Right renal cortex interstitium (tissue), 3 donors: Measurements from ENCODE around the gene VSX2. TPM values are rescaled to one million over a fixed set of nuclear protein-coding genes. Genes with fewer than 3 reads are reported as not detected.

ENCODE experiments used
- DNase-seq, 3 donors: peaks; one replicate each; pipeline ENCODE4 v3.0.0-alpha.2; 2013; ENCODE audit warnings: low read depth in 3 of 3, low spot score in 2 of 3
- polyA plus RNA-seq, 3 donors: library from polyadenylated mRNA; unstranded; fragments of 120-200 nt; gene quantifications; one replicate each; pipeline ENCODE4 v1.2.1, GENCODE V29; 2013; ENCODE audit not compliant: insufficient read length in 3 of 3

Gene VSX2
- polyA plus RNA-seq, 3 donors = 0.08 TPM; not detected in 2

- no peak for DNase-seq
Measured at GRCh38 chr14:74297986-74298385, 58.7 kb downstream of the VSX2 start.

GRCh38 chr14:74299061-74299545 lies 59.9 kb downstream of the VSX2 start:
- no peak for DNase-seq

GRCh38 chr14:74301594-74302151 lies 62.4 kb downstream of the VSX2 start:
- DNase-seq = no peak

GRCh38 chr14:74302152-74302628 lies 62.9 kb downstream of the VSX2 start:
- peak in 2 of 3 donors; percentile 29 to 45 for DNase-seq

GRCh38 chr14:74302634-74303569 lies 63.7 kb downstream of the VSX2 start, which contains the start of gene ABCD4:
ABCD4 (minus strand) TSS chr14:74302934; CDS start chr14:74302912, 22 bp downstream.
- DNase-seq = peak; percentile 75 to 80 (median 77)

GRCh38 chr14:74308695-74309094 lies 69.4 kb downstream of the VSX2 start:
- no peak for DNase-seq

GRCh38 chr14:74309125-74310022 lies 70.1 kb downstream of the VSX2 start:
- DNase-seq = no peak

GRCh38 chr14:74312161-74312560 lies 72.9 kb downstream of the VSX2 start:
- DNase-seq = no peak

Other genes with a start within 250 kb of the VSX2 start
- 10 to 100 TPM; 48.2 to 56.0 (median 50.9) TPM for gene ENTPD5, start 220.2 kb upstream of the VSX2 start, polyA plus RNA-seq
- gene BBOF1, start 220.1 kb upstream of the VSX2 start, polyA plus RNA-seq = 10 to 100 TPM; 14.9 to 16.1 (median 15.5) TPM
- gene ALDH6A1, start 155.0 kb upstream of the VSX2 start, polyA plus RNA-seq = 100 to 1,000 TPM in 2 of 3 donors, 10 to 100 TPM in 1; 98.1 to 124 (median 117) TPM
- 10 to 100 TPM; 18.9 to 22.0 (median 19.8) TPM for gene LIN52, start 154.5 kb upstream of the VSX2 start, polyA plus RNA-seq
- gene ABCD4, start 63.5 kb downstream of the VSX2 start, polyA plus RNA-seq = 10 to 100 TPM; 90.9 to 95.9 (median 92.5) TPM
- gene VRTN, start 109.0 kb downstream of the VSX2 start, polyA plus RNA-seq = not detected
- under 1 TPM; 0.18 to 0.28 (median 0.24) TPM for gene SYNDIG1L, start 186.8 kb downstream of the VSX2 start, polyA plus RNA-seq